SU-DHL-6 (cell line): Measurements from ENCODE around the gene PSMB9.

Source experiments
- H2AFZ ChIP-seq: fragments of 200-600 bp; sonication (generic); 2 replicates; pipeline ENCODE4 v1.6.1; 2014; ENCODE audit warnings: low read depth, mild to moderate bottlenecking, moderate library complexity, mixed read lengths, antibody characterized with exemption, low read length; ENCODE audit not compliant: severe bottlenecking
- H3F3A ChIP-seq: fragments of 200-600 bp; shearing (Covaris generic); 2 replicates; pipeline ENCODE4 v1.6.0; 2016; ENCODE audit warnings: antibody characterized with exemption, mild to moderate bottlenecking; ENCODE audit not compliant: insufficient read depth
- H3K27ac ChIP-seq: fragments of 200-600 bp; sonication (generic); 2 replicates; pipeline ENCODE4 v1.5.1; 2016; ENCODE audit warnings: low read depth, mild to moderate bottlenecking, low read length, moderate library complexity, mixed read lengths
- H3K27me3 ChIP-seq: fragments of 200-600 bp; sonication (generic), shearing (Covaris generic); 2 replicates; pipeline ENCODE4 v1.6.0; 2014; ENCODE audit warnings: mild to moderate bottlenecking, low read length
- H3K36me3 ChIP-seq: fragments of 200-600 bp; sonication (generic); 2 replicates; pipeline ENCODE4 v1.6.1; 2014; ENCODE audit warnings: mild to moderate bottlenecking, low read length, mixed read lengths
- H3K4me2 ChIP-seq: fragments of 300-600, 200-600 bp; shearing (Covaris generic), sonication (generic); 2 replicates; pipeline ENCODE4 v1.6.0; 2014; ENCODE audit warnings: low read length, low read depth, mild to moderate bottlenecking; ENCODE audit not compliant: poor library complexity, severe bottlenecking
- H3K4me3 ChIP-seq: fragments of 200-600 bp; sonication (generic); 2 replicates; pipeline ENCODE4 v1.5.1; 2014; ENCODE audit warnings: antibody characterized with exemption, low read length, mild to moderate bottlenecking, mixed read lengths; ENCODE audit not compliant: insufficient read depth, poor library complexity, severe bottlenecking
- H3K79me2 ChIP-seq: fragments of 200-600 bp; sonication (generic); 2 replicates; pipeline ENCODE4 v1.6.1; 2014; ENCODE audit warnings: mild to moderate bottlenecking, low read length, moderate library complexity; ENCODE audit not compliant: insufficient read depth
- H3K9ac ChIP-seq: fragments of 200-600 bp; sonication (generic); 2 replicates; pipeline ENCODE4 v1.7.0; 2014; ENCODE audit warnings: mild to moderate bottlenecking, low read length
- H3K9me2 ChIP-seq: fragments of 200-600 bp; sonication (generic); replicated peaks from 2 replicates; pipeline ENCODE4 v1.6.1; 2014; ENCODE audit warnings: low read length; ENCODE audit not compliant: insufficient read depth
- H3K9me3 ChIP-seq: fragments of 200-600 bp; sonication (generic); 2 replicates; pipeline ENCODE4 v1.6.1; 2014; ENCODE audit warnings: low read length, mixed read lengths; ENCODE audit not compliant: insufficient read depth
- H4K20me1 ChIP-seq: fragments of 200-600 bp; sonication (generic); 2 replicates; pipeline ENCODE4 v1.6.1; 2014; ENCODE audit warnings: low read depth, mild to moderate bottlenecking, antibody characterized with exemption, low read length, moderate library complexity, mixed read lengths
- CTCF ChIP-seq: fragments of 200-600 bp; sonication (generic); IDR thresholded peaks from one replicate; pipeline ENCODE4 v1.5.1; 2017; ENCODE audit warnings: antibody characterized with exemption, mild to moderate bottlenecking, low read length, moderate library complexity; ENCODE audit not compliant: insufficient read depth, poor library complexity, severe bottlenecking
- EZH2phosphoT487 ChIP-seq: fragments of 200-600 bp; sonication (generic), shearing (Covaris generic); conservative IDR thresholded peaks from 2 replicates; pipeline ENCODE4 v1.6.1; 2018; ENCODE audit warnings: mild to moderate bottlenecking, antibody characterized with exemption, low read length, moderate library complexity, mixed read lengths

Gene PSMB9

GRCh38 chr6:32894085-32895005 is 40.4 kb downstream of the PSMB9 start:
- H3K79me2 ChIP-seq, result peaks cover 38% of the 10 kb centered on the region
- H3K9ac ChIP-seq, result peak overlapping the region; percentile 78
- peaks cover 5% of the 10 kb centered on the region; the same call in 1 of the 2 replicates for H3K36me3 ChIP-seq
- H3F3A ChIP-seq, result peaks cover 27% of the 10 kb centered on the region
- H3K27me3 ChIP-seq, result no peaks in the 10 kb centered on the region
- H2AFZ ChIP-seq, result peak overlapping the region; percentile 88
- H3K4me3 ChIP-seq, result peak overlapping the region; percentile 82
- H3K4me2 ChIP-seq, result peak overlapping the region; percentile 60
- no peaks in the 10 kb centered on the region; the same call in 1 of the 2 replicates for H4K20me1 ChIP-seq
- H3K27ac ChIP-seq, result peak overlapping the region; percentile 55
- no peaks in the 10 kb centered on the region for H3K9me2 ChIP-seq
- TF ChIP-seq CTCF (no peak), EZH2phosphoT487 (no peak)
- no peaks in the 10 kb centered on the region for H3K9me3 ChIP-seq

- Histone ChIP-seq H3K27ac (peak overlapping the region; percentile 55), H3K4me3 (peak overlapping the region; percentile 82), H3F3A (peaks cover 23% of the 10 kb centered on the region), H3K9me2 (no peaks in the 10 kb centered on the region), H3K9me3 (no peaks in the 10 kb centered on the region), H4K20me1 (peaks cover 3% of the 10 kb centered on the region; the same call in 1 of the 2 replicates), H3K27me3 (no peaks in the 10 kb centered on the region), H3K36me3 (peaks cover 8% of the 10 kb centered on the region; the same call in 1 of the 2 replicates), H2AFZ (peak overlapping the region; percentile 88), H3K4me2 (peak overlapping the region; percentile 60), H3K9ac (peak overlapping the region; percentile 78), H3K79me2 (peaks cover 41% of the 10 kb centered on the region)
- no peak for TF ChIP-seq CTCF
- TF ChIP-seq EZH2phosphoT487, result no peak
Measured at GRCh38 chr6:32895006-32895345, 41.0 kb downstream of the PSMB9 start.

GRCh38 chr6:32903952-32904351 is 50.0 kb downstream of the PSMB9 start:
- Histone ChIP-seq H3K79me2 (peaks cover 6% of the 10 kb centered on the region), H4K20me1 (0 out of 2 replicates have a peak, but pooled peaks cover 8% of the 10 kb centered on the region), H3K9me2 (no peaks in the 10 kb centered on the region), H3K27me3 (no peaks in the 10 kb centered on the region), H3K4me3 (no peak overlapping the region), H3K36me3 (peaks cover 19% of the 10 kb centered on the region), H3K4me2 (no peak overlapping the region), H3K27ac (no peak overlapping the region), H3K9ac (no peak overlapping the region), H3F3A (peaks cover 7% of the 10 kb centered on the region), H3K9me3 (no peaks in the 10 kb centered on the region), H2AFZ (no peak overlapping the region)
- TF ChIP-seq CTCF (no peak), EZH2phosphoT487 (no peak)
